ENCODE results near the gene NARS2. TPM values are rescaled to one million over a fixed set of nuclear protein-coding genes. Genes with fewer than 3 reads are reported as not detected.

NARS2 gene
- total RNA-seq, 3 donors from 2014 or later (not counting 1 experiment from before 2014, with no cell fraction given): 6.5 to 9.6 (median 8.8) TPM

- intact Hi-C loops (cut with micrococcal nuclease): no loop called here
- no peaks in the 10 kb centered on the region for H3K9me3 Mint-ChIP-seq
- H3K36me3 Mint-ChIP-seq: no peaks in the 10 kb centered on the region
- H3K36me3 ChIP-seq (ENCODE audit: control insufficient read depth, insufficient read depth, low read length): no peaks in the 10 kb centered on the region
- no peak overlapping the region for H3K27ac Mint-ChIP-seq
- H3K4me3 ChIP-seq (ENCODE audit: low read length): no peak overlapping the region
- H3K27me3 ChIP-seq (ENCODE audit: control insufficient read depth, insufficient read depth, low read length): no peaks in the 10 kb centered on the region
- DNase-seq: no peak
- no peaks in the 10 kb centered on the region for H3K9me3 ChIP-seq (ENCODE audit: control insufficient read depth, insufficient read depth, low read length)
- H3K4me1 ChIP-seq (ENCODE audit: control insufficient read depth, insufficient read depth, low read length): no peaks in the 10 kb centered on the region
- H3K27ac ChIP-seq (ENCODE audit: low read length): no peak overlapping the region
- no peak overlapping the region for H3K4me3 Mint-ChIP-seq
- no peak for TF ChIP-seq CTCF (IDR thresholded peaks at IDR 0.05)
- H3K4me1 Mint-ChIP-seq: peaks cover 14% of the 10 kb centered on the region in 2 donors
- no peaks in the 10 kb centered on the region for H3K27me3 Mint-ChIP-seq (ENCODE audit: low read depth in 2 of 2)
- 61% methylated on average over 2 of the region's 2 CpGs for WGBS (ENCODE audit: insufficient coverage)
- no peak for ATAC-seq
Observed at GRCh38 chr11:78450866-78451265, 123.8 kb downstream of the NARS2 start.

DNA sequence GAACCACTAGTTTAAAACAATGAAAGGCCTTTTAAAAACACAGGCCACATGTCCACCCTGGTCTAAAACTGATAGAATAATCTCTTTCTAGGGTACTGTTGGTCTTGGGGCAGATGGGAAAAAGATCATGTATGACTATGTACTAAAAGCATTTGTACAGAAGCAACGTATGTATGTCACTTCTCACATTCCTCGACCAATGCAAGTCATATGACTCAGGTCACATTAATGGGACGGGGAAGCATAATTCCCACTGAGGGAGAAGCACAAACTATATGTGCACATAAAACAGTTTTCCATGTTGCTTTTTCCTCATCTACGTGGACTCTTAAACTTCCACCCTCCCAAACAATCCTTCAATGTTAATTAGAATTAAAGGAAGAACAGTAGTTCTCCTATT, 124.8 kb downstream of the NARS2 start:
- Histone ChIP-seq H3K4me1 (ENCODE audit: control insufficient read depth, insufficient read depth, low read length) (no peaks in the 10 kb centered on the region), H3K27me3 (ENCODE audit: control insufficient read depth, insufficient read depth, low read length) (no peaks in the 10 kb centered on the region), H3K36me3 (ENCODE audit: control insufficient read depth, insufficient read depth, low read length) (no peaks in the 10 kb centered on the region), H3K27ac (ENCODE audit: low read length) (no peak overlapping the region), H3K4me3 (ENCODE audit: low read length) (no peak overlapping the region), H3K9me3 (ENCODE audit: control insufficient read depth, insufficient read depth, low read length) (no peaks in the 10 kb centered on the region)
- Mint-ChIP-seq H3K4me3 (no peak overlapping the region), H3K27me3 (ENCODE audit: low read depth in 2 of 2) (no peaks in the 10 kb centered on the region), H3K9me3 (no peaks in the 10 kb centered on the region), H3K27ac (no peak overlapping the region), H3K36me3 (no peaks in the 10 kb centered on the region), H3K4me1 (peaks cover 14% of the 10 kb centered on the region in 2 donors)
- intact Hi-C loops (cut with micrococcal nuclease): no loop called here
- ATAC-seq (no peak), DNase-seq (no peak)
- WGBS (ENCODE audit: insufficient coverage): 92% methylated on average over 3 of the region's 4 CpGs
- TF ChIP-seq CTCF (IDR thresholded peaks at IDR 0.05): no peak

DNA sequence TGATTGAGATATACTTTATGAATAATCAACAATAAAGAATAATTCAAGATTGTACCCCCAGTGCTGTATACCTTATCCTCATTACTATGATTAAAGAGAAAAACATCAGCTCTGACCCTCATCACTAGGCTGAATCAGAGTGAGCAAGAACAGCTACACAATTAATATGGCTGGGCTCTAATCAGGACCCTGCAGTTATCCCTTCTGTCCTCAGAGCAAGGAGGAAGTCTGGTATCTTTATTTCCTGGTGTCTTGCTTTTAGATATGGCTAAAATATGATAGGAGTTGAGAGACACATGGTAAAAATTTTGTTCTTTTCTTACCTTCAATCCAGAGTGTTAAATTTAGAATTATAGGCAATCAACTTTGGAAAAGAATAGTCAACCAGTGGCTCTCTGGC, 128.5 kb downstream of the NARS2 start:
- TF ChIP-seq CTCF (IDR thresholded peaks at IDR 0.05): no peak
- Histone ChIP-seq H3K27me3 (ENCODE audit: control insufficient read depth, insufficient read depth, low read length) (no peaks in the 10 kb centered on the region), H3K36me3 (ENCODE audit: control insufficient read depth, insufficient read depth, low read length) (peaks cover 7% of the 10 kb centered on the region), H3K4me3 (ENCODE audit: low read length) (no peak overlapping the region), H3K4me1 (ENCODE audit: control insufficient read depth, insufficient read depth, low read length) (no peaks in the 10 kb centered on the region), H3K27ac (ENCODE audit: low read length) (no peak overlapping the region), H3K9me3 (ENCODE audit: control insufficient read depth, insufficient read depth, low read length) (no peaks in the 10 kb centered on the region)
- Mint-ChIP-seq H3K36me3 (peaks cover 6% of the 10 kb centered on the region), H3K27me3 (ENCODE audit: low read depth in 2 of 2) (no peaks in the 10 kb centered on the region), H3K4me1 (no peaks in the 10 kb centered on the region), H3K9me3 (no peaks in the 10 kb centered on the region), H3K27ac (no peak overlapping the region), H3K4me3 (no peak overlapping the region)
- intact Hi-C loops (cut with micrococcal nuclease): no loop called here
- DNase-seq: no peak
- ATAC-seq: no peak

DNA sequence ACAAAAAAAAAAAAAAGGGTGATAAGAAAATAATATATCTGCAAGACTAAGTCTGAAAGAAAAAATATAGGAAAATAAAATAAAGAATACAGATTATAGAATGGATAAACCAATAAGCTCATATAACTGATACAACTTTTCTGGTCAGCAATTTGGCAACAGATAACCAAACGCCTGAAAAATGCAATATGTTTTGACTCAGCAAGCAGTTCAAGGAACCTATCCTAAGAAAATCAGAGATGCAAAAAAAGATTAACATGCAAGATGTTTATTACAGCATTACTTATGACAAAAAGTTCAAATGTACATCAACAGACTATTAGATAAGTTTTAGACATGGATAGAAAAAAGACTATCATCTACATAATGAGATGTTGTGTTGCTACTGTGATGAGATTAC, 129.9 kb downstream of the NARS2 start:
- TF ChIP-seq CTCF (IDR thresholded peaks at IDR 0.05): no peak
- Mint-ChIP-seq H3K9me3 (no peaks in the 10 kb centered on the region), H3K4me1 (no peaks in the 10 kb centered on the region), H3K36me3 (peaks cover 6% of the 10 kb centered on the region), H3K27ac (no peak overlapping the region), H3K27me3 (ENCODE audit: low read depth in 2 of 2) (no peaks in the 10 kb centered on the region), H3K4me3 (no peak overlapping the region)
- H3K36me3 ChIP-seq (ENCODE audit: control insufficient read depth, insufficient read depth, low read length): peaks cover 7% of the 10 kb centered on the region
- WGBS (ENCODE audit: insufficient coverage): 85% methylated on average over 1 of the region's 1 CpG
- H3K27ac ChIP-seq (ENCODE audit: low read length): no peak overlapping the region
- H3K9me3 ChIP-seq (ENCODE audit: control insufficient read depth, insufficient read depth, low read length): no peaks in the 10 kb centered on the region
- DNase-seq: no peak
- no peak for ATAC-seq
- intact Hi-C loops (cut with micrococcal nuclease): no loop called here
- H3K4me1 ChIP-seq (ENCODE audit: control insufficient read depth, insufficient read depth, low read length): no peaks in the 10 kb centered on the region
- H3K4me3 ChIP-seq (ENCODE audit: low read length): no peak overlapping the region
- no peaks in the 10 kb centered on the region for H3K27me3 ChIP-seq (ENCODE audit: control insufficient read depth, insufficient read depth, low read length)

Measured in natural killer cell (primary cell).